22Rv1 (cell line): ENCODE data around the gene PDE9A.
"Not testable (repeated sequence)": the region's sequence is repeated elsewhere in the genome, so short reads cannot be mapped to it uniquely, and the experiment has no call there.

Experiments used
- H3K27ac ChIP-seq: fragments of 450-650 bp; 2 replicates; pipeline ENCODE4 v1.5.1; 2017
- CTCF ChIP-seq: fragments of 450-650 bp; IDR thresholded peaks from 2 replicates; pipeline ENCODE4 v1.5.1; 2017; ENCODE audit warnings: mild to moderate bottlenecking
- ZFX ChIP-seq: fragments of 450-650 bp; IDR thresholded peaks from 2 replicates; pipeline ENCODE4 v1.6.1; 2017; ENCODE audit warnings: antibody characterized with exemption, borderline replicate concordance

The PDE9A gene

GRCh38 chr21:42809577-42810475 is 156.4 kb downstream of the PDE9A start:
- no peak overlapping the region for H3K27ac ChIP-seq
- TF ChIP-seq CTCF = no peak
- no peak for TF ChIP-seq ZFX

GRCh38 chr21:42811960-42812359 is 158.5 kb downstream of the PDE9A start:
- TF ChIP-seq ZFX = no peak
- no peak for TF ChIP-seq CTCF
- no peak overlapping the region for H3K27ac ChIP-seq

- H3K27ac ChIP-seq = not testable (repeated sequence)
These were observed 159.3 kb downstream of the PDE9A start for GRCh38 chr21:42812528-42813241.

- TF ChIP-seq CTCF (no peak), ZFX (no peak)
- H3K27ac ChIP-seq = no peak overlapping the region
These were observed 161.8 kb downstream of the PDE9A start for GRCh38 chr21:42815217-42815616.

- H3K27ac ChIP-seq = no peak overlapping the region
- peak; percentile 87 for TF ChIP-seq CTCF
- TF ChIP-seq ZFX = no peak
These were observed 164.9 kb downstream of the PDE9A start for GRCh38 chr21:42818328-42818749.

GRCh38 chr21:42819861-42820615 is 166.6 kb downstream of the PDE9A start:
- H3K27ac ChIP-seq = no peak overlapping the region
- TF ChIP-seq ZFX = no peak
- no peak for TF ChIP-seq CTCF

GRCh38 chr21:42820616-42821465 is 167.4 kb downstream of the PDE9A start:
- H3K27ac ChIP-seq = no peak overlapping the region
- no peak for TF ChIP-seq ZFX
- no peak for TF ChIP-seq CTCF
